Measurements from ENCODE around the gene CUBN.
A peak's percentile ranks its signal among the peaks of the same experiment; 100 is the strongest.

CUBN gene

DNA sequence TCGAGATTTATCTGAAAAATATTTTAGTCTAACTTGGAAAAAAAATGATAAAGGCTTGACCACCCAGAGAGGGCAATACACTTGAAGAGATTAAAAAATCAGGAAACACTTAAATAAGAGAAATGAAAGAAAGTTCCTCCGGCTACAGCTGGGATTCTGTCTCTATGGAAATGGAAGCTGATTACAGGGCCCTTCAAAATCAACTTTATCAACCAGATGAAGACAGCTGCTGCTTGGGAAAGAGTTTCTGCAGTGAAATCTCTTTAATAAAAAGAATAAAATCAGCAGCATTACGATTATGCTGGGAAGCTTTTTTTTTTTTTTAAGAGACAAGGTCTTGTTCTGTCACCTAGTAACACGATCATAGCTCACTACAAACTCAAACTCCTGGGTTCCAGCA is 316.9 kb downstream of the CUBN start:
- no peaks in the 10 kb centered on the region for H3K9me3 Mint-ChIP-seq (ENCODE audit: low read depth)
- peaks cover 8% of the 10 kb centered on the region for H3K36me3 Mint-ChIP-seq
- H3K4me1 Mint-ChIP-seq (ENCODE audit: low read depth) = peaks cover 49% of the 10 kb centered on the region
- no peak overlapping the region for H3K27ac Mint-ChIP-seq
- H3K4me3 Mint-ChIP-seq = no peak overlapping the region
- no peaks in the 10 kb centered on the region for H3K27me3 Mint-ChIP-seq

DNA sequence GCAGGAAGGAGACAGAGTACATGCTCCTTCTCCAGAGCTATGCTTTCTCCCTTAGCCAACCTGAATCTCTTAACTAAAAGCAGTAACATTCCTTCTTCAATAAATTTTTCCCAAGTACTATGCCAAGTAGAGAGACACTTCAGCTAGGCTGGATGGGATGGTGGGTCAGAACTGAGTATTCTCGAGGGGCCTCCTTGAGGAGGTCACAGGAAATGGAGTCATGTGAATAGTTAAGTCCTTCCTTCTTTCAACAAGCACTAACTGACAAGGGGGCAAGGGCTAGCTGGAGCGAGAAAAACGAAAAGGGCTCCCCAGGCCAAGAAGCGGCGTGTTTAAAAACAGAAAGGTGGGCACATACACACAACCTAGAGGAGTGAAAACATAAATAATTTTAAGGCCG is 317.8 kb downstream of the CUBN start:
- Mint-ChIP-seq H3K27ac (no peak overlapping the region), H3K36me3 (peaks cover 8% of the 10 kb centered on the region), H3K9me3 (ENCODE audit: low read depth) (no peaks in the 10 kb centered on the region), H3K4me1 (ENCODE audit: low read depth) (peaks cover 45% of the 10 kb centered on the region), H3K27me3 (no peaks in the 10 kb centered on the region), H3K4me3 (no peak overlapping the region)

DNA sequence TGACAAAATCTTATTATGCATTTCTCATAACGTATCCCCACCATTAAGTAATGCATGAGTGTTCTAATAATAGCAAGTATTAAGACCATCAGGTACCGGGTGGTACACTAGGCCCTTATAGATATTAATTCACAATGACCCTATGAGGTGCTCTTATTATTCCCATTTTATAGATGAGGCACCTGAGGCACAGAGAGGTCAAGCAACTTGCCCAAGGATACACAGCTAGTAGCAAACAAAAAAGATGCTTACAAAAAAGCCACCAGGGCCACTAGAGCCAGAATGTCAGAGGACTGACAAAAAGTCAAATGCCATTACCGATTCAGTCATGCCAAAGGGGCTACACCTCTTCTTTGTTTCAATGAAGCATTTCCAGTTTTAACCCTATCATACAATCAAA is 318.3 kb downstream of the CUBN start:
- no peak overlapping the region for H3K4me3 Mint-ChIP-seq
- H3K27ac Mint-ChIP-seq = no peak overlapping the region
- peaks cover 8% of the 10 kb centered on the region for H3K36me3 Mint-ChIP-seq
- peaks cover 44% of the 10 kb centered on the region for H3K4me1 Mint-ChIP-seq (ENCODE audit: low read depth)
- no peaks in the 10 kb centered on the region for H3K27me3 Mint-ChIP-seq
- H3K9me3 Mint-ChIP-seq (ENCODE audit: low read depth) = no peaks in the 10 kb centered on the region

DNA sequence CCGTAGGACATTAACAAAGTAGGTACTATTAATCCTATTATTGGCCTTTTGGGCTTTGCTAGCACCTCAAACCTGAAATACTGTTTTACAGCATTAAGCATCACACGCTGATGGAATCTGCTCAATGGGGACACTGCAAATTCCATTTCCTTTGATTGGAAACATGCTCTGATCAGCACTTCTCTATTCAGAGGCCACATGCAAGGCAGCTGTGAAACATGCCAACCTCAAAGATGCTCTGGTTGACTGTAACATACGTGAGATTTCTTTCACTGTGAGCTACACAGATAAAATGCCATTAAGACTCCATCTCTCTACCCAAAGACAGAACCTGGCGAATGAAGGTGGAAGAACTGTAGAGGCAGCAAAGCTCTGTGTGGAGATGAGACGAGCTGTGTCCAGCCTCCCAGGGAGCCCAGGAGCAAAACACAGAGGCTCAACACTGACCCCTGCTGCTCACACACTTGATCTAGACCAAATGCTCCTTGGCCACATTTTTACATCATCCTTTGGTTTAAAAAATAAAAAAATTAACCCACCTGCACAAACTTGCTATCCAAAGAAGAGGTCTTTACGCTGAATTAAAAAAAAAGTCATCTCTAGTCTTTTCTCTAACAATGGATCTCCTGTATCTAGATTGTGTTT is 320.4 kb downstream of the CUBN start:
- peaks cover 31% of the 10 kb centered on the region for H3K4me1 Mint-ChIP-seq (ENCODE audit: low read depth)
- no peaks in the 10 kb centered on the region for H3K27me3 Mint-ChIP-seq
- H3K4me3 Mint-ChIP-seq = no peak overlapping the region
- H3K27ac Mint-ChIP-seq = no peak overlapping the region
- peaks cover 10% of the 10 kb centered on the region for H3K36me3 Mint-ChIP-seq
- H3K9me3 Mint-ChIP-seq (ENCODE audit: low read depth) = peaks cover 5% of the 10 kb centered on the region

DNA sequence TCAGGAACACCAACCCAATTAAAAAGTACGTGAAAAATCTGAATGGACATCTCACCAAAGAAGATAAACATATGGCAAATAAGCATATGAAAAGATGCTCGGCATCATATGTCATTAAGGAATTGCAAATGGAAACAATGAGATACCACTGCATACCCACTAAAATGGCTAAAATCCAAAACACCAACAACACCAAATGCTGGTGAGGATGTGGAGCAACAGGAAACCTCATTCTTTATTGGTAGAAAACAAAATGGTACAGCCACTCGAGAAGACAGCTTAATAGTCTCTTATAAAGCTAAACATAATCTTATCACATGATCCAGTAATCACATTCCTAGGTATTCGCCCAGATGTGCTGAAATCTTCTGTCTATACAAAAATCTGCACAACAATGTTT is 325.5 kb downstream of the CUBN start:
- H3K27me3 Mint-ChIP-seq = no peaks in the 10 kb centered on the region
- H3K4me1 Mint-ChIP-seq (ENCODE audit: low read depth) = peaks cover 43% of the 10 kb centered on the region
- H3K27ac Mint-ChIP-seq = no peak overlapping the region
- no peak overlapping the region for H3K4me3 Mint-ChIP-seq
- peaks cover 7% of the 10 kb centered on the region for H3K9me3 Mint-ChIP-seq (ENCODE audit: low read depth)
- peaks cover 14% of the 10 kb centered on the region for H3K36me3 Mint-ChIP-seq

- Mint-ChIP-seq H3K36me3 (peaks cover 19% of the 10 kb centered on the region), H3K27ac (no peak overlapping the region), H3K4me3 (no peak overlapping the region), H3K4me1 (ENCODE audit: low read depth) (peaks cover 47% of the 10 kb centered on the region), H3K9me3 (ENCODE audit: low read depth) (peaks cover 7% of the 10 kb centered on the region), H3K27me3 (no peaks in the 10 kb centered on the region)
These were observed 326.1 kb downstream of the CUBN start for GRCh38 chr10:16803464-16803863.

DNA sequence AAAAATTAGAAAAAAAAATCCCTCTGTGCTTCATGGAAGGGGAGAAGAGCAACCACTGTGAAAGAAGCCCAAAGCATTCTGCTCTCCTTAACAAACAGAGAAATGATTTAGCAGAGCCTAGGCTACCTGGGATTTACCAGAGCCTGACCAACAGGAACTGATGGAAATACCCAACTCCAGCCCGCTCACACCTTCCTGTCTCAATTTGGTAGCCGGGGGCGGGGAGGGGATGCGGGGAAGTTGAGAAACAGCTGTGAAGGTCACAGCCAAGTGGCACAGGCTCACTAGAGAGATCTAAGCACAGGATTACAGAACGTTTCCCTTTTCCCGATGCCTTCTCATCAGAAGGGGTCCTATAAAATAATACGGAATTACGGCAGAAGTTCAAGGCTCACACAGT is 330.0 kb downstream of the CUBN start:
- no peaks in the 10 kb centered on the region for H3K27me3 Mint-ChIP-seq
- peaks cover 7% of the 10 kb centered on the region for H3K9me3 Mint-ChIP-seq (ENCODE audit: low read depth)
- no peak overlapping the region for H3K4me3 Mint-ChIP-seq
- H3K4me1 Mint-ChIP-seq (ENCODE audit: low read depth) = peaks cover 59% of the 10 kb centered on the region
- peaks cover 31% of the 10 kb centered on the region for H3K36me3 Mint-ChIP-seq
- no peak overlapping the region for H3K27ac Mint-ChIP-seq

- H3K4me3 Mint-ChIP-seq = no peak overlapping the region
- H3K4me1 Mint-ChIP-seq (ENCODE audit: low read depth) = peaks cover 50% of the 10 kb centered on the region
- no peak overlapping the region for H3K27ac Mint-ChIP-seq
- no peaks in the 10 kb centered on the region for H3K9me3 Mint-ChIP-seq (ENCODE audit: low read depth)
- H3K27me3 Mint-ChIP-seq = no peaks in the 10 kb centered on the region
- H3K36me3 Mint-ChIP-seq = peaks cover 27% of the 10 kb centered on the region
These were observed 331.0 kb downstream of the CUBN start for GRCh38 chr10:16798571-16798970.

GRCh38 chr10:16795410-16796073 is 334.1 kb downstream of the CUBN start:
- Mint-ChIP-seq H3K27me3 (no peaks in the 10 kb centered on the region), H3K36me3 (peaks cover 33% of the 10 kb centered on the region), H3K4me3 (no peak overlapping the region), H3K9me3 (ENCODE audit: low read depth) (no peaks in the 10 kb centered on the region), H3K27ac (no peak overlapping the region), H3K4me1 (ENCODE audit: low read depth) (peaks cover 32% of the 10 kb centered on the region)

DNA sequence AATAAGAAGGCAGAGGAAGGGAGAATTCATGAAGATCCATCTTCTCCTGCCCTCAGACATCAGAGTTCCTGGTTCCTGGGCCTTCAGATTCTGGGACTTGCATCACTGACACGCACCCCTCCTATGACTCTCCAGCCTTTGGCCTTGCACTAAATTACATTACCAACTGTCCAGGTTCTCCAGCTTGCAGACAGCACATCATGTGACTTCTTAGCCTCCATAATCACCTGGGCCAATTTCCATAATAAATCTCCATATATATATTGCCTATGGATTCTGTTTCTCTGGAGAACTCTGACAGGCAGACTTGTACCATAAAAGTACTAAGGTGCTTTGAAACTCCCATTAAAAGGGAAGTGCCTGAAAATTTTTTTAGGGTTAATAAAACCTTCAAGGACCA is 335.6 kb downstream of the CUBN start:
- Mint-ChIP-seq H3K36me3 (peaks cover 27% of the 10 kb centered on the region), H3K4me1 (ENCODE audit: low read depth) (peaks cover 24% of the 10 kb centered on the region), H3K27me3 (no peaks in the 10 kb centered on the region), H3K9me3 (ENCODE audit: low read depth) (no peaks in the 10 kb centered on the region), H3K27ac (peak overlapping the region; percentile 28), H3K4me3 (no peak overlapping the region)

- Mint-ChIP-seq H3K9me3 (ENCODE audit: low read depth) (no peaks in the 10 kb centered on the region), H3K36me3 (peaks cover 27% of the 10 kb centered on the region), H3K27ac (no peak overlapping the region), H3K4me1 (ENCODE audit: low read depth) (peaks cover 31% of the 10 kb centered on the region), H3K27me3 (no peaks in the 10 kb centered on the region), H3K4me3 (no peak overlapping the region)
These were observed 336.9 kb downstream of the CUBN start for GRCh38 chr10:16792675-16793074.

- no peaks in the 10 kb centered on the region for H3K27me3 Mint-ChIP-seq
- peaks cover 3% of the 10 kb centered on the region for H3K9me3 Mint-ChIP-seq (ENCODE audit: low read depth)
- H3K36me3 Mint-ChIP-seq = peaks cover 19% of the 10 kb centered on the region
- H3K27ac Mint-ChIP-seq = peak overlapping the region; percentile 95
- no peak overlapping the region for H3K4me3 Mint-ChIP-seq
- H3K4me1 Mint-ChIP-seq (ENCODE audit: low read depth) = peaks cover 31% of the 10 kb centered on the region
These were observed 339.8 kb downstream of the CUBN start for GRCh38 chr10:16789765-16790164.

DNA sequence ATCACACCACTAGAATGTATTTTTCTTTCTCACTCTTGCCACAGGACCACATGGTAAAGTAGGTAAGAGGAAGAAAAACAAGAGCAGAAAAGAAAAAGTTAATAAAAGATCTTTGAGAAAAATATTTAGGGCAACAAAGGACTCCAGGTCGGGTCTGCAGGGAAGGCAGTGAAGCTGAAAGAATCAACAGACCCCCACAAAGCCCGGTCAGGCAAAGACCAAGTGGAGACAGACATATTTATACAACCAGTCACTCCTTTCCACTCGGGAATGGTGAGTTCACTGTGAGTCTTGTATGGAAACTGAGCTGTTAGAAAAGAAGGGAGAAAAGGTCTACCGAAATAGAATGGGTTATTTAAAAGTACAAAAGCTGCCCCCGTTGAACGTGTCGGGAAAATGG is 340.4 kb downstream of the CUBN start:
- H3K36me3 Mint-ChIP-seq = peaks cover 21% of the 10 kb centered on the region

DNA sequence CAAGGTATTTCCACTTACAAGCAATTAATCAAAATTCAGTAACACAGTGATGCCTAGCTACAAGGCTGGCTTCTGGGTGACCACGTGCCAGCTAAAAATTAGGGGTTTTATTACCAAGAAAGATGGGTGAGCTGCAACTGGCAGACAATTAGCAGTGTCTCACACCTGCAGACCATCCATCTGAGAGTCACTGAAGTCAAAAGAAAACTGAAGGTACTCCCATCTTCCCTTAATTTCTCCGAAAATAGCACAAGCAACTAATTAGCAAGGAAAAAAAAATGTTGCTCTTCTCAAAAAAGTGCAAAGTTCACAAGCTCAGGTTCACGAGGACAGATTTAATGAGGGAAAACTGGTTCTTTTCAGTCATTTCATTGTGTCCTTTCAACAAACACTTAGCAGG is 340.8 kb downstream of the CUBN start:
- H3K4me3 Mint-ChIP-seq = no peak overlapping the region
- H3K36me3 Mint-ChIP-seq = peaks cover 24% of the 10 kb centered on the region
- peaks cover 3% of the 10 kb centered on the region for H3K9me3 Mint-ChIP-seq (ENCODE audit: low read depth)
- peak overlapping the region; percentile 95 for H3K27ac Mint-ChIP-seq
- peaks cover 31% of the 10 kb centered on the region for H3K4me1 Mint-ChIP-seq (ENCODE audit: low read depth)
- no peaks in the 10 kb centered on the region for H3K27me3 Mint-ChIP-seq

More for the DNA sequence above, 340.4 kb downstream of the CUBN start:
- Mint-ChIP-seq H3K27ac (peak overlapping the region; percentile 95), H3K4me1 (ENCODE audit: low read depth) (peaks cover 31% of the 10 kb centered on the region), H3K9me3 (ENCODE audit: low read depth) (peaks cover 3% of the 10 kb centered on the region), H3K4me3 (no peak overlapping the region), H3K27me3 (no peaks in the 10 kb centered on the region)

DNA sequence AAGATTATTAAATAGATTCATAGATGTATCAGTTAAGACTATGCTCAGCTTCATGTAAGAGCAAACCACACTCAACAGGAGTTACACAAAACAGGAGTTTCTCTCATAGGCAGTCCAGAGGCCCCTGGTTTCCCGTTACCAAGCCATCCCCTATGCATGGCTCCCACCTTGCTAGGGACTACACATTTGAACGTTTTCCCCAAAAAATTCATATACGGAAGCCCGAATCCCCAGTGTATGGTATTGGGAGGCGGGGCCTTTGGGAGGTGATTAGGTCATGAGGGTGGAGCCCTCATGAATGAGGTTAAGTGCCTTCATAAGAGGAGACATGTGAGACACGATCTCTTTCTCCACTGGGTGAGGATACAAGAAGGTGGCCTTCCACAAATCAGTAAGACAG is 341.5 kb downstream of the CUBN start:
- Mint-ChIP-seq H3K9me3 (ENCODE audit: low read depth) (peaks cover 3% of the 10 kb centered on the region), H3K36me3 (peaks cover 21% of the 10 kb centered on the region), H3K27ac (peak overlapping the region; percentile 95), H3K4me1 (ENCODE audit: low read depth) (peaks cover 31% of the 10 kb centered on the region), H3K27me3 (no peaks in the 10 kb centered on the region), H3K4me3 (peak overlapping the region; percentile 74)

- peaks cover 31% of the 10 kb centered on the region for H3K4me1 Mint-ChIP-seq (ENCODE audit: low read depth)
- peak overlapping the region; percentile 74 for H3K4me3 Mint-ChIP-seq
- H3K36me3 Mint-ChIP-seq = peaks cover 21% of the 10 kb centered on the region
- peak overlapping the region; percentile 95 for H3K27ac Mint-ChIP-seq
- peaks cover 3% of the 10 kb centered on the region for H3K9me3 Mint-ChIP-seq (ENCODE audit: low read depth)
- no peaks in the 10 kb centered on the region for H3K27me3 Mint-ChIP-seq
These were observed 342.2 kb downstream of the CUBN start for GRCh38 chr10:16787361-16787791.

Measured in activated naive CD8-positive, alpha-beta T cell (primary cell).